SH-SY5Y (cell line): ENCODE results near the gene TTC23L.

Experiments used
- GATA2 ChIP-seq: IDR thresholded peaks from 2 replicates; pipeline ENCODE4 v1.6.1; 2011; ENCODE audit warnings: mild to moderate bottlenecking, low read depth, low read length
- GATA3 ChIP-seq: IDR thresholded peaks from 2 replicates; pipeline ENCODE4 v1.6.1; 2011; ENCODE audit warnings: low read depth, mild to moderate bottlenecking, low read length, moderate library complexity

DNA sequence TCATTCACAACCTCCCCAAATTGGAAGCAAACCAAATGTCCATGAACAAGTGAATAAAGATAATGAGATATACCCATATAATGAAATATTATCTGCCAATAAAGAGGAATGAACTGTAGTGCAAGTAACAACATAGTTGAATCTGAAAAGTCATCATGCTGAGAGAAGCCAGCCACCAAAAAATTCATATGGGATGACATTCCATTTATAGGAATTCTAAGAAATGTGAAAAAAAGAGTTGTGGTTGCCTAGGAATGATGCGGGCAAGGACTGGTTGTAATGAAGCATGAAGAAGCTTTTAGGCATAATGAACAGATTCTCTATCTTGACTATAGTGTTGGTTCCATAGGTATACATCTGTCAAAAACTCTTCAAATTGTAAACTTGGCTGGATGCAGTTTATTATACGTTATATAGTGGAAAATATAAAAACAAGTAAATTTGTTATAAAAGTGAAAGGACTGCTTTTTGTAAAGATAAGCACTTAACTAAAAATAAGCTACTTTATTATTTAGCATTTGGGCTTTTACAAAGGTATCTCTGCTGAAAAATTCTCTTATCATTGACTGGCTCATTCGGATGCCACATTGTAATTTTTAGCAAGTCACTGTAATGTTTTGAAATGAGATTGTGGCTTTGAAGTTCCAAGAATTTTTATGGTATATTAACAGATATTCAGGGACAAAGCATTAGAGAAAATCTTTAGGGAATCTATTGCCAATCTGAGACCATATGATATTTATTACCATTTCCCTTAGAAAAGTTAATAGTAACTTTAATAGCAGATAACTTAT is 21.2 kb upstream of the TTC23L start:
- TF ChIP-seq GATA2 (no peak), GATA3 (no peak)
